ENCODE data around the gene CD6.

DNA sequence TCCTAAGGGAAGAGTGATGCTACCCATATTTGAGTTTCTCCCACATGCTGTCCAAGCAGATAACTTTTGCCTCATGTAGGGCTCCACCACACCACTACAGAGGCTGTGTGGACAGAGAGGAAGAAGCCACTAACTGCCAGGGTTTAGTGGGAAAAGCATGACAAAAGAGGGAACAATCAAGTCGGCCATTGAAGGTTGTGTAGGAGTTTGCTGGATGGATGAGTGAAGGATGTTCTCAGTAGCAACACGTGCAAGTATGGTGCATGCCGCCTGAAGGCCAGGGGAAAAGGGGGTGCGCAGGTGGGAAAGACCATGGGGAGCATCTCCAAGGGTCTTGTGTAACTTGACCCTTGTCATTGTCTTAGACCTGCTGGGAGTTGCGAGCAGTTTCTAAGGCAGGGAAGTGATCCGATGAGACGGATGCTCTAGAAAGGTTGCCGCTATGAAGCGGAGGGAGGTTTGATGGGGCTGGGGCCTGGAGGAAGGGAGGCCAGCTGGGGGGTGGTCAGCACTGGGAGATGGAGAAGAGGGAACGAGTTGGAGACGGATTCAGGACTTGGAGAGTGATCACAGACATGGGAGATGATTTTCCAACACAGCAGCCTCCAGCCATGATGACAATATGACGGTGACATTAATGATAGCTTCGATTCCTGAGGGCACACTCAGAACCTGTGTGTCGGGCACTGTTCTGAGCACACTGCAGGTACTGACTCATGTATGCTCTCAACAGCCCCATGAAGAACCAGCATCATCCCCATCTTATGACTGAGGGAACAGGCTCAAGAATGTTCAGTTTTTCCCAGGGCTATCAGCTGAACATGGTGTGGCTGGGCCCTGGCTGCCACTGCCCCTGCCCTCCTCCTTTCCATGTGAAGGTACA, 53.7 kb downstream of the CD6 start:
- TF ChIP-seq POLR2A (IDR thresholded peaks at IDR 0.05; ENCODE audit: low read depth, low read length) (no peak), POLR2AphosphoS5 (IDR thresholded peaks at IDR 0.05; ENCODE audit: low read depth, low read length) (no peak), SPI1 (IDR thresholded peaks at IDR 0.05; ENCODE audit: low read depth, low read length) (no peak), TAF1 (IDR thresholded peaks at IDR 0.05; ENCODE audit: low read depth, low read length) (no peak), PAX5 (IDR thresholded peaks at IDR 0.05; ENCODE audit: insufficient read depth, low read length, severe bottlenecking) (no peak), POU2F2 (IDR thresholded peaks at IDR 0.05; ENCODE audit: low read depth, low read length) (no peak)
